HG03460 (cell line): ENCODE measurements around the gene BTBD16.

Experiments
- ATAC-seq: cut with Tn5 transposase; IDR thresholded peaks from one replicate; pipeline ENCODE4 v1.9.1; 2021; ENCODE audit not compliant: unreplicated experiment

BTBD16 gene

GRCh38 chr10:122308417-122309141 is 37.5 kb downstream of the BTBD16 start:
- no peak for ATAC-seq

GRCh38 chr10:122310311-122311050 is 39.4 kb downstream of the BTBD16 start:
- no peak for ATAC-seq

- ATAC-seq: no peak
Observed at GRCh38 chr10:122311051-122311410, 39.9 kb downstream of the BTBD16 start.

GRCh38 chr10:122311716-122312115 is 40.6 kb downstream of the BTBD16 start:
- no peak for ATAC-seq

- no peak for ATAC-seq
Observed at GRCh38 chr10:122316224-122316884, 45.3 kb downstream of the BTBD16 start.

GRCh38 chr10:122321960-122322359 is 50.9 kb downstream of the BTBD16 start:
- no peak for ATAC-seq

GRCh38 chr10:122323189-122323588 is 52.1 kb downstream of the BTBD16 start:
- ATAC-seq: no peak

- no peak for ATAC-seq
Observed at GRCh38 chr10:122323941-122324675, 53.0 kb downstream of the BTBD16 start.

GRCh38 chr10:122325235-122325634 is 54.1 kb downstream of the BTBD16 start:
- no peak for ATAC-seq

- no peak for ATAC-seq
Observed at GRCh38 chr10:122326385-122326784, 55.3 kb downstream of the BTBD16 start.

- no peak for ATAC-seq
Observed at GRCh38 chr10:122326806-122327205, 55.7 kb downstream of the BTBD16 start.

GRCh38 chr10:122327237-122328206 is 56.4 kb downstream of the BTBD16 start:
- no peak for ATAC-seq

- no peak for ATAC-seq
Observed at GRCh38 chr10:122328676-122329075, 57.6 kb downstream of the BTBD16 start.

- no peak for ATAC-seq
Observed at GRCh38 chr10:122329416-122329815, 58.3 kb downstream of the BTBD16 start.

- ATAC-seq: no peak
Observed at GRCh38 chr10:122331100-122331499, 60.0 kb downstream of the BTBD16 start.

- ATAC-seq: no peak
Observed at GRCh38 chr10:122331615-122332446, 60.7 kb downstream of the BTBD16 start.

- ATAC-seq: no peak
Observed at GRCh38 chr10:122333037-122333436, 61.9 kb downstream of the BTBD16 start.

- ATAC-seq: no peak
Observed at GRCh38 chr10:122336332-122336731, 65.2 kb downstream of the BTBD16 start.

- ATAC-seq: no peak
Observed at GRCh38 chr10:122336961-122337360, 65.9 kb downstream of the BTBD16 start.
